ENCODE results near the gene PRSS8.
A peak's percentile ranks its signal among the peaks of the same experiment; 100 is the strongest.

The PRSS8 gene

GRCh38 chr16:31125844-31126243 lies 9.7 kb downstream of the PRSS8 start:
- no peaks in the 10 kb centered on the region for H3K9me3 Mint-ChIP-seq
- H3K27me3 Mint-ChIP-seq = no peaks in the 10 kb centered on the region
- H3K27ac Mint-ChIP-seq = no peak overlapping the region
- no peak overlapping the region for H3K4me3 Mint-ChIP-seq
- H3K36me3 Mint-ChIP-seq (ENCODE audit: low read depth) = peaks cover 41% of the 10 kb centered on the region
- no peaks in the 10 kb centered on the region for H3K4me1 Mint-ChIP-seq (ENCODE audit: low read depth)

DNA sequence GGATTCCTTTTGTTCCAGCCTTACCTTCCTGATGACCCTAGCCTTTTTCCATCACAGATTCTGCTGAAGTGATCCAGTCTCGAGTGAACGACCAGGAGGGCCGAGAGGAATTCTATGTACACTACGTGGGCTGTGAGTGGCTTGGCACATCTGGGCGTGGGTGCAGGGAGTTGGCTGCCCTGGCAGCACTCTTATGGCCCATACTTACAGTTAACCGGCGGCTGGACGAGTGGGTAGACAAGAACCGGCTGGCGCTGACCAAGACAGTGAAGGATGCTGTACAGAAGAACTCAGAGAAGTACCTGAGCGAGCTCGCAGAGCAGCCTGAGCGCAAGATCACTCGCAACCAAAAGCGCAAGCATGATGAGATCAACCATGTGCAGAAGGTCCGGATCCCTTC lies 15.4 kb downstream of the PRSS8 start:
- peaks cover 21% of the 10 kb centered on the region for H3K4me1 Mint-ChIP-seq (ENCODE audit: low read depth)
- peaks cover 35% of the 10 kb centered on the region for H3K36me3 Mint-ChIP-seq (ENCODE audit: low read depth)
- peak overlapping the region; percentile 26 for H3K27ac Mint-ChIP-seq
- H3K4me3 Mint-ChIP-seq = no peak overlapping the region
- no peaks in the 10 kb centered on the region for H3K27me3 Mint-ChIP-seq
- no peaks in the 10 kb centered on the region for H3K9me3 Mint-ChIP-seq

DNA sequence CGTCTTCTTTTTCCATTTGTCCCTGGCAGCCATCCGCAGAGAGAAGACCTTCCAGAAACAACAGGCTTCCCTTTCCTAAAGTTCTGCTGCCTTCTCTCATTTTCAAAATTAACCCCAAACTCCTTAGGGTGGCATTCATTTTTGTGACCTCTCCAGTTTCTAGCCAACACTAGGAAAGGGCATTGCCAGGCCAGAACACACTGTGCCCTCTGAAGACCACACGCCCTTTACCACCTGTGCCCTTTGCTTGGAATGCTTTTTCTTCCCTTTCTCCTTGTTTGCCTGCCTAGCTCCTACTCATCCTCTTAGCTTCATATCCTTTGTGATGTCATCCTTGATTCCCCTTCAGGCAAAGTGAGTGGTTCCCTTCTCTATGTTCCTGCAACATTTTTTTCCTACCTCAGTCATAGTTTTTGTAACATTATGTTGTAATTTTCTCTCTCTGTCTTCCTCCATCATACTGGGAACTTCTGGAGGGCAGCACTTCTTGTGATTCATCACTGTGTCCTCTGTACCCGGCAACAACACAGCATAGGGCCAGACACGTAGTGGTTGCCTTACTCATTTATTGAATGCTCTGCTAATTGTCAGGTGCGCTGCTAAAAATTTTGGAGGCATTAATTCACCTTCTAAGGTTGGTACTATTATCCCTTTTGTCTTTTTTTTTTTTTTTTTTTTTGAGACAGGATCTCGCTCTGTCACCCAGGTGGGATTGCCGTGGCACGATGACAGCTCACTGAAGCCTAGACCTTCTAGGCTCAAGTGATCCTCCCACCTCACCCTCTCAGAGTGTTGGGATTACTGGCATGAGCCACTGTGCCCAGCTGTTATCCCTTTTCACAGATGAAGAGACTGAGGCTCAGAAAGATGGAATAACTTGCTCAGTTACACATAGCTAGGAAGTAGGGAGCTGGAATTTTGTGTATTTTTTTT lies 17.0 kb downstream of the PRSS8 start:
- H3K36me3 Mint-ChIP-seq (ENCODE audit: low read depth) = peaks cover 32% of the 10 kb centered on the region
- no peaks in the 10 kb centered on the region for H3K27me3 Mint-ChIP-seq
- peak overlapping the region; percentile 89 for H3K4me3 Mint-ChIP-seq
- peaks cover 30% of the 10 kb centered on the region for H3K4me1 Mint-ChIP-seq (ENCODE audit: low read depth)
- H3K27ac Mint-ChIP-seq = peak overlapping the region; percentile 88
- H3K9me3 Mint-ChIP-seq = no peaks in the 10 kb centered on the region

DNA sequence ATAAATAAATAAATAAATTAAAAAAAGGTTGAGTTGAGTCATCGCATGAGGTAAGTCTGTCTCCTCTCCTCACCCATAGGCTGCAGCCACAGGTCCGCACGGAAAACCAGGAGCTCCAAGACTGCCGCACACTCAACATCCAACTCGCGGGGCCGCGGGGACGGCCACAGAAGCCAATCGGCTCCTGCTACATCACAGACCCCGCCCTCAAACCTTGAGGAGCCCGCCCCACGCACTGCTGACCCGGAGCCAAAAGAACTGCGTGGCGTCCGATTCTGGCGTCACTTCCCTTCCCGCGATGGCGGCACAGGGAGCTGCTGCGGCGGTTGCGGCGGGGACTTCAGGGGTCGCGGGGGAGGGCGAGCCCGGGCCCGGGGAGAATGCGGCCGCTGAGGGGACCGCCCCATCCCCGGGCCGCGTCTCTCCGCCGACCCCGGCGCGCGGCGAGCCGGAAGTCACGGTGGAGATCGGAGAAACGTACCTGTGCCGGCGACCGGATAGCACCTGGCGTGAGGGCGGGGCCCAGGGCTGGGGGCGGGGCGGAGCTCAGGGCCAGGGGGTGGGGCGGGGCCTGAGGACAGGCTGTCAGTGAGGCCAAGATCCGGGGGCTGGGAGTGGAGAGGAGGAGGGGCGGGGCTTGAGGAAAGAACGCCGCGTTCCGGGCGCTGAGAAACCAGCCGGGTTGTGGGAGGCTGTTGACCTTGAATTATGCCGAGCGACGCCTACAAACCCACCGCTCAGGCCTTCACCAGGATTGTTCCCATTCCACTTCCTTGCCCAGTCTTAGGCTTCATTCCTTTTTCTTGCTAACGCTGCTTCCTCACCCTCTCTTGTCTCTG lies 17.9 kb downstream of the PRSS8 start, which contains the start of gene KAT8:
Gene KAT8 (plus strand): TSS at position 281 of the 839 bp plus-strand sequence. CDS start 18 bp downstream, at position 299.
- H3K4me1 Mint-ChIP-seq (ENCODE audit: low read depth) = peaks cover 30% of the 10 kb centered on the region
- H3K4me3 Mint-ChIP-seq = peak within 1 kb of the TSS; percentile 89
- peaks cover 32% of the 10 kb centered on the region for H3K36me3 Mint-ChIP-seq (ENCODE audit: low read depth)
- H3K27me3 Mint-ChIP-seq = no peaks in the 10 kb centered on the region
- peak within 1 kb of the TSS; percentile 88 for H3K27ac Mint-ChIP-seq
- H3K9me3 Mint-ChIP-seq = no peaks in the 10 kb centered on the region

DNA sequence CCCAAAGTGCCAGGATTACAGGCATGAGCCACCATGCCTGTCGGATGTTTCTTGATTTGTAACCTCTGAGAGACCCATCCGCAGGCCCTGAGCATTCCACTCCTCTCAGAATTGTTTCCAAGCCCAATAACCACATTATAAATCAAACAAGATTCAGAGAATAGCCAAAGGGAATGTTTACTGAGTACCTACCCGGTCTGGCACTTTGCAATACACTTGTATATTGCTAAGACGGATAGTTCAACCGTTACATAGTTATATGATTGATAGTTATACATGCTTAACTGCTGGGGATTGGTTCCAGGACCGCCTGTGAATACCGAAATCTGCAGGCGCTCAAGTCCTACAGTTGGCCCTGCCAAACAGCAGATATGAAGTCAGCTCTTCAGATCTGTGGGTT lies 21.1 kb downstream of the PRSS8 start:
- Mint-ChIP-seq H3K4me1 (ENCODE audit: low read depth) (peaks cover 43% of the 10 kb centered on the region), H3K9me3 (no peaks in the 10 kb centered on the region), H3K27ac (no peak overlapping the region), H3K36me3 (ENCODE audit: low read depth) (peaks cover 24% of the 10 kb centered on the region), H3K27me3 (no peaks in the 10 kb centered on the region), H3K4me3 (no peak overlapping the region)

- H3K27ac Mint-ChIP-seq = no peak overlapping the region
- H3K4me3 Mint-ChIP-seq = no peak overlapping the region
- no peaks in the 10 kb centered on the region for H3K27me3 Mint-ChIP-seq
- H3K9me3 Mint-ChIP-seq = no peaks in the 10 kb centered on the region
- H3K4me1 Mint-ChIP-seq (ENCODE audit: low read depth) = peaks cover 40% of the 10 kb centered on the region
- peaks cover 24% of the 10 kb centered on the region for H3K36me3 Mint-ChIP-seq (ENCODE audit: low read depth)
These were observed 22.1 kb downstream of the PRSS8 start for GRCh38 chr16:31113121-31114120.

DNA sequence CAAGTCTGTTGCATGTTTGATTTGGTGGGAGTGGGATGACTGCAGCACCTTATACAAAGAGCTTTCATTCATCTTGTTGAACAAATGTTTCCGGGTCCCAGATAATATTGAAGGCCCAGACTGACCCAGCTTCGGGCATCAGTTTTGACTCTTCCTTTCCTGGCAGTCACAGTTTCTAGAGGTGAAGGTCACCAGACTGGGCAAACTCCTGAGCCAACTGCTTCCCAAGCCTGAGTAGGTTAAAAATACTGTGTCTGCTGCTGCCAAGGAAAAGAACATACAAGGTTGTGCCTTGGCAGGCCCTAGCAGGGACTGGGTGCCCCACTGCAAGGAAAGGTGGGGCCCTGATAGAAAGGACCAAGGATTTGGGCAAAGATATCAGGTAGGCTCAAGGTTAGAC lies 22.8 kb downstream of the PRSS8 start:
- H3K4me1 Mint-ChIP-seq (ENCODE audit: low read depth) = peaks cover 38% of the 10 kb centered on the region
- no peak overlapping the region for H3K27ac Mint-ChIP-seq
- H3K9me3 Mint-ChIP-seq = no peaks in the 10 kb centered on the region
- peaks cover 24% of the 10 kb centered on the region for H3K36me3 Mint-ChIP-seq (ENCODE audit: low read depth)
- no peak overlapping the region for H3K4me3 Mint-ChIP-seq
- no peaks in the 10 kb centered on the region for H3K27me3 Mint-ChIP-seq

DNA sequence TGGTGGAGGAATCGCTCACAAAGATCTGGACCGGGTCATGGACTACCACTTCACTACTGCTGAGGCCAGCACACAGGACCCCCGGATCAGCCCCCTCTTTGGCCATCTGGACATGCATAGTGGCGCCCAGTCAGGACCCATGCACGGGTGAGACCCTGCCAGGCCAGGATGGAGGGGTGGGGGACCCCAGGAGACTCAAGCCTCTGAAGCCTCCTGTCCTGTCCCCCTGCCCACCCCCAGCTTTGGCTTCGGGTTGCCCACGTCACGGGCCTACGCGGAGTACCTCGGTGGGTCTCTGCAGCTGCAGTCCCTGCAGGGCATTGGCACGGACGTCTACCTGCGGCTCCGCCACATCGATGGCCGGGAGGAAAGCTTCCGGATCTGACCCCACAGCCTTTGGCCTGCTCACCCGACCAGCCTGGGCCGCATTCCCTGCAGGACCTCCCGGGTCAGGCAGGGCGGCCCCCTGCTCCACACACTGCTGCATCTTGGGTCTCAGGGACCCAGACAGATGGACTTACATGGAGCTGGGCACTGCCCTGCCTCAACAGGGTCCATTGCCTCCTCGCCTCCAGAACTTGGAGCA lies 23.6 kb downstream of the PRSS8 start:
- Mint-ChIP-seq H3K4me1 (ENCODE audit: low read depth) (peaks cover 46% of the 10 kb centered on the region), H3K36me3 (ENCODE audit: low read depth) (peaks cover 24% of the 10 kb centered on the region), H3K4me3 (no peak overlapping the region), H3K9me3 (no peaks in the 10 kb centered on the region), H3K27ac (no peak overlapping the region), H3K27me3 (no peaks in the 10 kb centered on the region)

- Mint-ChIP-seq H3K4me1 (ENCODE audit: low read depth) (peaks cover 45% of the 10 kb centered on the region), H3K27me3 (no peaks in the 10 kb centered on the region), H3K9me3 (no peaks in the 10 kb centered on the region), H3K36me3 (ENCODE audit: low read depth) (peaks cover 24% of the 10 kb centered on the region), H3K27ac (no peak overlapping the region), H3K4me3 (peak overlapping the region; percentile 81)
These were observed 25.2 kb downstream of the PRSS8 start for GRCh38 chr16:31110106-31111034.

- H3K27ac Mint-ChIP-seq = peak overlapping the region; percentile 90
- H3K36me3 Mint-ChIP-seq (ENCODE audit: low read depth) = peaks cover 21% of the 10 kb centered on the region
- H3K9me3 Mint-ChIP-seq = no peaks in the 10 kb centered on the region
- peaks cover 42% of the 10 kb centered on the region for H3K4me1 Mint-ChIP-seq (ENCODE audit: low read depth)
- H3K27me3 Mint-ChIP-seq = no peaks in the 10 kb centered on the region
- H3K4me3 Mint-ChIP-seq = peak overlapping the region; percentile 81
These were observed 25.9 kb downstream of the PRSS8 start for GRCh38 chr16:31109622-31110021.

DNA sequence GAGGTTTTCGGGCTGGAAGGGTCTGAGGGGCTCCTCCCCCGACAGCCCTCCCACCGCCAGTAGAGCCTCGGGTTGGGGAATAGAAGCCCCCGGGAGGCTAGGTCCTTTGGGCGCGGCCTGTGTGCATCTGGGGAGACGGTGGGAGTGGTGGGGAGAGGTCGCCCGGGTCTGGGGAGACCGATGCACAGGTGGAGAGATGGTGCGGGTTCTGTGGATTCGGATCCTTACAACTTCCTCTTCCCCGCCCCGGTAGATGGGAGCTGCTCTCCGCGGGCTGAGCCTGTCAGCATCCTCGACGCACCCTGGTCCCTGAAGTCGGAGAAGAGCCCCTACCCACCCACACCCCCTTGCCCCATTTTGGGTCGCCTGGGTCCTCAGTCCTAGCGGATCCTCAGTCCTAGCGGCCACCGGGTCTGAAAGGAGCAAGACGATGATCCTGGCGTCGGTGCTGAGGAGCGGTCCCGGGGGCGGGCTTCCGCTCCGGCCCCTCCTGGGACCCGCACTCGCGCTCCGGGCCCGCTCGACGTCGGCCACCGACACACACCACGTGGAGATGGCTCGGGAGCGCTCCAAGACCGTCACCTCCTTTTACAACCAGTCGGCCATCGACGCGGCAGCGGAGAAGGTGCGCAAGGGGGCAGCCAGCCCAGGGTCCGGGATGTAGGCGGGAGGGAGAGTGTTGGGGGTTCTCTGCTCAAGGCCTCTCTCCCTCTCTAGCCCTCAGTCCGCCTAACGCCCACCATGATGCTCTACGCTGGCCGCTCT lies 26.6 kb downstream of the PRSS8 start:
- no peaks in the 10 kb centered on the region for H3K27me3 Mint-ChIP-seq
- peaks cover 38% of the 10 kb centered on the region for H3K4me1 Mint-ChIP-seq (ENCODE audit: low read depth)
- H3K4me3 Mint-ChIP-seq = peak overlapping the region; percentile 81
- H3K27ac Mint-ChIP-seq = peak overlapping the region; percentile 90
- peaks cover 20% of the 10 kb centered on the region for H3K36me3 Mint-ChIP-seq (ENCODE audit: low read depth)
- no peaks in the 10 kb centered on the region for H3K9me3 Mint-ChIP-seq

GRCh38 chr16:31108035-31108793 lies 27.3 kb downstream of the PRSS8 start, which contains the start of gene BCKDK:
TSS of gene BCKDK (plus strand) at chr16:31108386. CDS start at chr16:31109224, 838 bp downstream.
- no peaks in the 10 kb centered on the region for H3K9me3 Mint-ChIP-seq
- H3K27ac Mint-ChIP-seq = peak within 1 kb of the TSS; percentile 96
- peaks cover 35% of the 10 kb centered on the region for H3K4me1 Mint-ChIP-seq (ENCODE audit: low read depth)
- peak within 1 kb of the TSS; percentile 89 for H3K4me3 Mint-ChIP-seq
- peaks cover 20% of the 10 kb centered on the region for H3K36me3 Mint-ChIP-seq (ENCODE audit: low read depth)
- no peaks in the 10 kb centered on the region for H3K27me3 Mint-ChIP-seq

Data from stimulated activated naive CD8-positive, alpha-beta T cell treated with anti-CD3 and anti-CD28 coated beads, Interleukin-15, Interleukin-2, amounts not matched to agents 100 ng/mL and 50 ng/mL, for 24 hours (primary cell).